HepG2 (cell line): ENCODE data around the gene ZC3H18. TPM values are rescaled to one million over a fixed set of nuclear protein-coding genes. Genes with fewer than 3 reads are reported as not detected.

ENCODE experiments used
- CEBPB ChIP-seq: IDR thresholded peaks from 2 replicates; pipeline ENCODE4 v1.6.1; 2011; ENCODE audit warnings: low read depth, low read length, improper control_type of control experiment, borderline replicate concordance
- CEBPG ChIP-seq: IDR thresholded peaks from 2 replicates; pipeline ENCODE4 v1.6.1; 2016
- HOXA9 ChIP-seq: sonication (generic); formaldehyde crosslinking; IDR thresholded peaks from 2 replicates; pipeline ENCODE4 v1.8.1; 2022; ENCODE audit warnings: missing genetic modification reagents, mild to moderate bottlenecking, moderate library complexity, borderline replicate concordance
- MED13 ChIP-seq: sonication (generic); formaldehyde crosslinking; IDR thresholded peaks from 2 replicates; pipeline ENCODE4 v1.5.0; 2020; ENCODE audit warnings: missing genetic modification reagents
- NFIC ChIP-seq: IDR thresholded peaks from 2 replicates; pipeline ENCODE4 v1.6.1; 2012; ENCODE audit warnings: mild to moderate bottlenecking, low read length, inconsistent platforms
- NONO ChIP-seq, 2 experiments: fragments of 450-650 bp in 1 of 2; sonication (generic) in 1 of 2; formaldehyde crosslinking in 1 of 2; IDR thresholded peaks in 1 of 2; conservative IDR thresholded peaks in 1 of 2; 2 replicates each; pipeline versions ENCODE4 v1.6.1 to v1.8.0; 2017 to 2022; ENCODE audit warnings: mild to moderate bottlenecking in 1 of 2, missing genetic modification reagents in 1 of 2, moderate library complexity in 1 of 2
- NR2F2 ChIP-seq: IDR thresholded peaks from 2 replicates; pipeline ENCODE4 v1.6.1; 2012; ENCODE audit warnings: low read depth, inconsistent platforms, borderline replicate concordance
- RXRB ChIP-seq: IDR thresholded peaks from 2 replicates; pipeline ENCODE4 v1.6.1; 2016; ENCODE audit warnings: borderline replicate concordance, missing genetic modification reagents, missing compliant biosample characterization
- SRSF4 ChIP-seq: fragments of 200-400 bp; formaldehyde crosslinking; IDR thresholded peaks from one replicate; pipeline ENCODE4 v1.6.1; 2018; ENCODE audit warnings: mild to moderate bottlenecking, low read depth, low read length, moderate library complexity; ENCODE audit not compliant: poor library complexity, severe bottlenecking
- STAT5B ChIP-seq: sonication (generic); formaldehyde crosslinking; IDR thresholded peaks from 2 replicates; pipeline ENCODE4 v1.4.0; 2020; ENCODE audit warnings: missing genetic modification reagents
- TOE1 ChIP-seq: sonication (generic); formaldehyde crosslinking; IDR thresholded peaks from 2 replicates; pipeline ENCODE4 v1.4.0; 2020; ENCODE audit warnings: mild to moderate bottlenecking, missing genetic modification reagents
- ZNF207 ChIP-seq: fragments of 450-650 bp; IDR thresholded peaks from 2 replicates; pipeline ENCODE4 v1.6.1; 2016; ENCODE audit warnings: antibody characterized with exemption, borderline replicate concordance
- polyA plus RNA-seq, 8 experiments: library from polyadenylated mRNA; depleted of rRNA in 3 of 8; stranded (reverse) in 7 of 8; unstranded in 1 of 8; fragments of >200 nt; fragmentation: Illumina TruSeq in 4 of 8; extraction: Trizol in 4 of 8; gene quantifications; 2 replicates each; pipeline versions ENCODE4 v1.2.1 to v1.2.3, GENCODE V29; 2011 to 2016; ENCODE audit warnings: low read depth in 4 of 8, missing spikeins in 1 of 8, mixed read lengths in 1 of 8; ENCODE audit not compliant: insufficient read depth in 1 of 8
- total RNA-seq, 5 experiments: library from RNA; depleted of rRNA; stranded (reverse); fragments of >200 nt; fragmentation: Illumina TruSeq; extraction: Trizol; gene quantifications; 2 replicates each; pipeline ENCODE4 v1.2.3, GENCODE V29; 2016; ENCODE audit warnings: low read depth in 1 of 5
- TF ChIP-seq, protein P1 (sequence below): sonication (generic); formaldehyde crosslinking; conservative IDR thresholded peaks from 2 replicates; pipeline ENCODE4 v1.5.0; 2020; ENCODE audit warnings: missing genetic modification reagents
- TF ChIP-seq, protein P2 (sequence below): sonication (generic); formaldehyde crosslinking; IDR thresholded peaks from 2 replicates; pipeline ENCODE4 v1.5.1; 2020; ENCODE audit warnings: mild to moderate bottlenecking, missing genetic modification reagents, moderate library complexity

ZC3H18 gene
- total and polyA plus RNA-seq, 2 of the 13 experiments (the other 11 are each of a cell fraction or from before 2014, with no cell fraction given): 11.2 to 27.4 TPM

DNA sequence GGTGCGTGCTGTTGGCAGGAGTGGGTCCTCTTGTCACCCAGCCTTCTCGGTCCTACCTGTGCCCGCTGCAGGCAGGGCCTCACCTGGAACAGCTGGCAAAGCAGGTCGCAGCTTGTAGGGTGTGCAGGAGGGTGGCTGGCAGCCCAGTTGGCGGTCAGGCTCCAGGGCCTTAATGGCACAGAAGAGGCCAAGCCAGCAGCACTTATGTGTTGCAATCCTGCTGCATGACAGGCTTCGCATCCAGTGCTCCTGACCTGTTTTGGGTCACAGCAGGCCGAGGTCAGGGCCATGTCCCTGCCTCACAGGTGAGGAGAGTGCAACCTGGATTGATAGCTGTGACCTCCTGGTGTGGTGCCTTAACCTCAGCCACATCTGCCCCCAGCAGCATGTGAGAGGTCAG is 31.9 kb downstream of the ZC3H18 start (continued):
- TF ChIP-seq CEBPB: peak; percentile 50; the same call in 1 of the 2 replicates
- TF ChIP-seq NR2F2: peak; percentile 87
- TF ChIP-seq STAT5B (CRISPR knock-in tag): no peak
- TF ChIP-seq TOE1 (CRISPR knock-in tag): no peak
- TF ChIP-seq SRSF4: no peak
- no peak for TF ChIP-seq MED13 (CRISPR knock-in tag)
- TF ChIP-seq HOXA9 (CRISPR knock-in tag): no peak
- TF ChIP-seq NFIC: no peak
- TF ChIP-seq RXRB (CRISPR knock-in tag): no peak
- no peak for TF ChIP-seq ZNF207
- TF ChIP-seq NONO (IDR thresholded peaks at IDR 0.05): no peak
- no peak for TF ChIP-seq NONO (CRISPR knock-in tag; conservative IDR thresholded peaks at IDR 0.05)
- TF ChIP-seq, protein P1, sequence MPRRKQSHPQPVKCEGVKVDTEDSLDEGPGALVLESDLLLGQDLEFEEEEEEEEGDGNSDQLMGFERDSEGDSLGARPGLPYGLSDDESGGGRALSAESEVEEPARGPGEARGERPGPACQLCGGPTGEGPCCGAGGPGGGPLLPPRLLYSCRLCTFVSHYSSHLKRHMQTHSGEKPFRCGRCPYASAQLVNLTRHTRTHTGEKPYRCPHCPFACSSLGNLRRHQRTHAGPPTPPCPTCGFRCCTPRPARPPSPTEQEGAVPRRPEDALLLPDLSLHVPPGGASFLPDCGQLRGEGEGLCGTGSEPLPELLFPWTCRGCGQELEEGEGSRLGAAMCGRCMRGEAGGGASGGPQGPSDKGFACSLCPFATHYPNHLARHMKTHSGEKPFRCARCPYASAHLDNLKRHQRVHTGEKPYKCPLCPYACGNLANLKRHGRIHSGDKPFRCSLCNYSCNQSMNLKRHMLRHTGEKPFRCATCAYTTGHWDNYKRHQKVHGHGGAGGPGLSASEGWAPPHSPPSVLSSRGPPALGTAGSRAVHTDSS: no peak
- TF ChIP-seq CEBPG (CRISPR knock-in tag): peak; percentile 42; the same call in 1 of the 2 replicates
- TF ChIP-seq, protein P2, sequence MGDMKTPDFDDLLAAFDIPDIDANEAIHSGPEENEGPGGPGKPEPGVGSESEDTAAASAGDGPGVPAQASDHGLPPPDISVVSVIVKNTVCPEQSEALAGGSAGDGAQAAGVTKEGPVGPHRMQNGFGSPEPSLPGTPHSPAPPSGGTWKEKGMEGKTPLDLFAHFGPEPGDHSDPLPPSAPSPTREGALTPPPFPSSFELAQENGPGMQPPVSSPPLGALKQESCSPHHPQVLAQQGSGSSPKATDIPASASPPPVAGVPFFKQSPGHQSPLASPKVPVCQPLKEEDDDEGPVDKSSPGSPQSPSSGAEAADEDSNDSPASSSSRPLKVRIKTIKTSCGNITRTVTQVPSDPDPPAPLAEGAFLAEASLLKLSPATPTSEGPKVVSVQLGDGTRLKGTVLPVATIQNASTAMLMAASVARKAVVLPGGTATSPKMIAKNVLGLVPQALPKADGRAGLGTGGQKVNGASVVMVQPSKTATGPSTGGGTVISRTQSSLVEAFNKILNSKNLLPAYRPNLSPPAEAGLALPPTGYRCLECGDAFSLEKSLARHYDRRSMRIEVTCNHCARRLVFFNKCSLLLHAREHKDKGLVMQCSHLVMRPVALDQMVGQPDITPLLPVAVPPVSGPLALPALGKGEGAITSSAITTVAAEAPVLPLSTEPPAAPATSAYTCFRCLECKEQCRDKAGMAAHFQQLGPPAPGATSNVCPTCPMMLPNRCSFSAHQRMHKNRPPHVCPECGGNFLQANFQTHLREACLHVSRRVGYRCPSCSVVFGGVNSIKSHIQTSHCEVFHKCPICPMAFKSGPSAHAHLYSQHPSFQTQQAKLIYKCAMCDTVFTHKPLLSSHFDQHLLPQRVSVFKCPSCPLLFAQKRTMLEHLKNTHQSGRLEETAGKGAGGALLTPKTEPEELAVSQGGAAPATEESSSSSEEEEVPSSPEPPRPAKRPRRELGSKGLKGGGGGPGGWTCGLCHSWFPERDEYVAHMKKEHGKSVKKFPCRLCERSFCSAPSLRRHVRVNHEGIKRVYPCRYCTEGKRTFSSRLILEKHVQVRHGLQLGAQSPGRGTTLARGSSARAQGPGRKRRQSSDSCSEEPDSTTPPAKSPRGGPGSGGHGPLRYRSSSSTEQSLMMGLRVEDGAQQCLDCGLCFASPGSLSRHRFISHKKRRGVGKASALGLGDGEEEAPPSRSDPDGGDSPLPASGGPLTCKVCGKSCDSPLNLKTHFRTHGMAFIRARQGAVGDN (CRISPR knock-in tag): peak; percentile 33; the same call in 1 of the 2 replicates
